Fibroblast of pulmonary artery (primary cell): ENCODE results near the gene MGAT5.

ENCODE experiments used
- DNase-seq: peaks from one replicate; pipeline ENCODE4 v3.0.0-alpha.2; 2010; ENCODE audit warnings: low read depth
- H3K4me3 ChIP-seq: replicated peaks from 2 replicates; pipeline ENCODE4 v1.5.1; 2011; ENCODE audit warnings: low read depth, mild to moderate bottlenecking, control low read depth, low read length, moderate library complexity
- TF ChIP-seq, protein P1 (sequence below): IDR thresholded peaks from 2 replicates; pipeline ENCODE4 v1.5.1; 2011; ENCODE audit warnings: mild to moderate bottlenecking, control low read depth, low read length, inconsistent platforms; ENCODE audit errors: missing control alignments

Gene MGAT5

DNA sequence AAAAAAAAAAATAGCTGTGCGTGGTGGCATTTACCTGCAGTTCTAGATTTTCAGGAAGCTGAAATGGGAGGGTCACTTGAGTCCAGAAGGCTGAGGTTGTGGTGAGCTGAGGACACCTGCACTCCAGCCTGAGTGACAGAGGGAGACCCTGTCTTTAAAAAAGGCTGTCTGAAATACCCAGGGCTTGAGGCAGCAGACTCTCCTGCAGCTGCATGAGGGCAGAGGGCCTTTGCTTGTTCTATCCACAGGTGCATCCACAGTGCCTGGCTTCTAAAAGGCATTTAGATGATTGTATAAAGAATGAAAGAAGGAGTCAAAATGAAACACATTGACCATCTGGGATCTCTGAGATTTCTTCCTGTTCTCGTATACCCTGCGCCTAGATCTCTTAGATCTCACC is 152.9 kb downstream of the MGAT5 start:
- no peak overlapping the region for H3K4me3 ChIP-seq
- TF ChIP-seq, protein P1, sequence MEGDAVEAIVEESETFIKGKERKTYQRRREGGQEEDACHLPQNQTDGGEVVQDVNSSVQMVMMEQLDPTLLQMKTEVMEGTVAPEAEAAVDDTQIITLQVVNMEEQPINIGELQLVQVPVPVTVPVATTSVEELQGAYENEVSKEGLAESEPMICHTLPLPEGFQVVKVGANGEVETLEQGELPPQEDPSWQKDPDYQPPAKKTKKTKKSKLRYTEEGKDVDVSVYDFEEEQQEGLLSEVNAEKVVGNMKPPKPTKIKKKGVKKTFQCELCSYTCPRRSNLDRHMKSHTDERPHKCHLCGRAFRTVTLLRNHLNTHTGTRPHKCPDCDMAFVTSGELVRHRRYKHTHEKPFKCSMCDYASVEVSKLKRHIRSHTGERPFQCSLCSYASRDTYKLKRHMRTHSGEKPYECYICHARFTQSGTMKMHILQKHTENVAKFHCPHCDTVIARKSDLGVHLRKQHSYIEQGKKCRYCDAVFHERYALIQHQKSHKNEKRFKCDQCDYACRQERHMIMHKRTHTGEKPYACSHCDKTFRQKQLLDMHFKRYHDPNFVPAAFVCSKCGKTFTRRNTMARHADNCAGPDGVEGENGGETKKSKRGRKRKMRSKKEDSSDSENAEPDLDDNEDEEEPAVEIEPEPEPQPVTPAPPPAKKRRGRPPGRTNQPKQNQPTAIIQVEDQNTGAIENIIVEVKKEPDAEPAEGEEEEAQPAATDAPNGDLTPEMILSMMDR = no peak
- no peak for DNase-seq

DNA sequence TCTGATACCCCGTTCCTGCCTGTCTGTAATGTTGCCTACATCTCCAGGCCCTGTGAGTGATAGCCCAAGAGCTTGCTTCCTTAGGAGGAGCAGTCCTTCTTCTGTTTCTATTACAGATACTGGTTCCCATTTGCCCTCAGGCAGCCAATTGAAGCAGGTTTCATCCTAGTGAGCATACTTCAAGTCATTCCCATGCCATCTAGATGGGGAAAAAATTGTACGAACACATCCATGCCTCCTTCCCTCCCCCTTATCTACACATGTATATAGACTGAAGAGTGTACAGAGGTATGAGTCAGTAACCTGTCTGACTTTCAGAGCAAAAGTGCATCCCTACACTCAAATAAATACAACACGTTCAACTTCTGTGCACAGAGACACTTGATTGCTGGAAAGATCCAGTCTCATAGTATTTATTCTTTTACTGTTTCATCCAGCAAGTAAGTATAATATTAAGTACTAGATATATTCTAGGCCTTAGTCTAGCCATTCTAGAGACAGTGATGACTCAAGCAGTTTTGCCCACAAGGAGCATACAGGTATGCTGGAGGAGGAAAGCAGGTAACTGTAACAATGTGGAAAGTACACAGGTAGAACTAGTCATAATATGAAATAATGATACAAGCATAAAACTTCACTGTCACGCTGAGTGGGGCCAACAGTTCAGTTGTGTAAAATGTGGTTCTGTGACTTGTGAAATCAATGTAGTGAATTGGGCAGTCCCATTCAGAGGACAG is 153.4 kb downstream of the MGAT5 start:
- H3K4me3 ChIP-seq = no peak overlapping the region
- TF ChIP-seq, protein P1 = no peak
- no peak for DNase-seq

DNA sequence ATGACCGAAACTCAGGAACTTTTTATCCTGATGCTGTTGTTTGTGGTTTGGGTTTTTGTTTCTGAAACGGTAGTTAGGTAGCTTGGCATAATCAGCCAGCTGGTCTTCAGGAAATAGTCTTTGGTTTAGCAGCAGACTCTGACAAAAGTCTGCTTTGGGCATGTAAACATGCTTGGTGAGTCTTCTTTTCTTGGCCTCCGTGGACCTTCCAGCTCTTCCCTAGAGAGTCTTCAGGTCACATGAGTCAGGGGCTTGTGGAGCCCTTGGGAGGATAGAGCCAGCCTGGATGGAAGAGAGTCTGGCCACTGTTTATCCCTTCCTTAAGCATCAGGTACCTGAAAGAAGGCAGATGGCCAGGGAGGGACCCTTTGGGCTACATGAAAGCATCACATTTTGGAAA is 154.5 kb downstream of the MGAT5 start:
- TF ChIP-seq, protein P1 = no peak
- no peak for DNase-seq
- no peak overlapping the region for H3K4me3 ChIP-seq

DNA sequence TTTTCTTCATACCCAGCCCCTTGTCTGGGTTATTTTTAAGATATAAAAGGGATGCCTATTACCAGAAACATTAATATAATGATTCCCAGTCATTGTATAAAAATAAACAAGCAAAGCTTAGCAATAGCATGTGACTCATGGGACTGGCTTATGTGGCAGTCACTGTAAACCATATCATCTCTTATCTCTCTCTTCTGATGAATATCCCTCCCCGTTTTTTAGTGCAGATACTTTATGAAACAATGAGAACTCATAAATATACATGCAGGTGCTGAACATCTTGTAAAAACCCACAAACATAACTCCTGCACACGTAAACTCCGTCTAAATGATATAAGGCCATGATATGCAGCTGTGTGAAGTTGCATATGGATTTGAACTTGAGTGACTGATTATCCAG is 154.9 kb downstream of the MGAT5 start:
- no peak for DNase-seq
- TF ChIP-seq, protein P1 = no peak
- H3K4me3 ChIP-seq = no peak overlapping the region

DNA sequence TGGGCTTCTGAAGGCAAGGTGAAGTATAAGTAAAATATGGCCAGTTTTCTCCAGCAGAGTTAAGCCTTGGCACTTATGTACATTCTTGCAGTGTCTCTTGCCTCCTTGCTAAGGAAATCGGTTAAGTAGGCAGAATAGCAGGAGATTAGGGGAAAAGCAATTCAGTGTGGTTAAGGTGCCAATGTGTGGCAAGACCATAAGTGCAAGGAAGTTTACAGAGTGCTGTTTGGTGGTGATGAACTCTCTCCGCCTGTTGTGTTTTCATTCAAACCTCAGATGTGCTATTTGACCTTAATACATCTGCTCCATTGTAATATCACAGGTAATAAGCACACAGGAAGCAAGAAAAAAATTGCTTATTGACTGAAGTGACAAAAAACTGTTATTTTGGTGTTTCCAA is 156.1 kb downstream of the MGAT5 start:
- no peak overlapping the region for H3K4me3 ChIP-seq
- no peak for DNase-seq
- TF ChIP-seq, protein P1 = no peak

DNA sequence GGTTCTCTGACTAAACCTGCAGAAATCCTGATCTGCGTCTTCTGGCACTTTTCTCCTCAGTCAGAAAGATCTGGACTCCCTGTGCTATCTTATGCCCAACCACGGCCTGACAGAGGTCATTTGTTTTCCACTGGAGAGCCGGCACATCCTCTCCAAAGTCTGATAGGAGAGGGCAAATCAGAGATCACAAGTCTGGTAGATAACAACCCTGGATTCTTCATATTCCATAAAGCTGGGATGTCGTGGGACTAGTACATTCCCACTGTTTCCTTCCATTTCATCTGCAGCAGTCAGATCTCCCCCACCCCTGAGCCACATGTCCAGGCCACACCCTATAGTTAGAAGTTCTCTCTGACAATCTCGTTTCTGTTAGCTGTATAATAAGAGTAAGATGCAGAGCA is 157.0 kb downstream of the MGAT5 start:
- no peak overlapping the region for H3K4me3 ChIP-seq
- TF ChIP-seq, protein P1 = no peak
- peak; percentile 37 for DNase-seq

DNA sequence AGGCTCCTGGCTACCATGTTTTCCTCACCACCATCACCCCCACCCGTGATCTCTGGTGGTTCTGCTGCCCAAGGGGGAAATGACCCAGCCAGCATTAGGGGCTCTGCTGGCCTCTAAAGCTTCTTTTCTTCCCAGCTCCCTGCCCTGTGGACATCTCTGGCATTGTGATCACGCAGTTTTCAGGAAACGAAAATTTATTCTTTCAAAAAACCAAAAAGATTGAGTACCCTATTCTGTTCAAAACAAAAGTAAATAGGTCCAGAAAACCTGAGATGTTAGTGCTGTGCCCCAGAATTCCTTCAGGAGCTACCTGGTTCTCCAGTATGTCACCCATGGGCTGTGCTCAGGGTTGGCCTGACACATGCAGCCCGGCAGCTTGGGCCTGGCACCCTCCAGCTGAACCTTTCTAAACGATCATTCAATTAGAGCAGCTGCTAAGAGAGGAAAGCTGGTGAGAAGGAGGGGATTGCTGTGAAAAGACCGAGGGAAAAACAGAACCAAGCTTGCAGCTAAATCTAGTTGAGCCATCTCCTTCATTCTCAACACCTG is 157.5 kb downstream of the MGAT5 start:
- no peak for DNase-seq
- H3K4me3 ChIP-seq = no peak overlapping the region
- TF ChIP-seq, protein P1 = no peak
